GM12878 (cell line): ENCODE data around the gene CA5A. TPM values are rescaled to one million over a fixed set of nuclear protein-coding genes. Genes with fewer than 3 reads are reported as not detected.
"Not testable (repeated sequence)": the region's sequence is repeated elsewhere in the genome, so short reads cannot be mapped to it uniquely, and the experiment has no call there.

Source experiments
- ATAC-seq: fragments of 200-7000 bp; cut with Tn5 transposase; 3 replicates; pipeline ENCODE4 v1.9.1; 2020; ENCODE audit warnings: mild to moderate bottlenecking, moderate library complexity
- BruUV-seq: library from RNA; stranded (reverse); fragments of 400-500 nt; replicated peaks from 2 replicates; lab custom pipeline; 2021; lab: Mats Ljungman, UMichigan
- CTCF ChIA-PET: fragments of 300-600 bp; sonication (Branson Sonifier 250); formaldehyde crosslinking; extraction: SDS; loops from one replicate; lab custom pipeline; 2021; ENCODE audit warnings: inconsistent platforms; lab: Yijun Ruan, JAX
- POLR2A ChIA-PET: fragments of 350-600 bp; formaldehyde crosslinking; extraction: SDS; loops from one replicate; lab custom pipeline; 2021; ENCODE audit warnings: inconsistent platforms; lab: Charles Lee
- RAD21 ChIA-PET: fragments of 300-600 bp; sonication (Branson Sonifier 250); formaldehyde crosslinking; loops from one replicate; lab custom pipeline; 2023; ENCODE audit warnings: antibody characterized with exemption; ENCODE audit not compliant: unreplicated experiment; lab: Charles Lee
- SMC1A ChIA-PET: fragments of 300-600 bp; sonication (Branson Sonifier 250); formaldehyde crosslinking; loops from one replicate; lab custom pipeline; 2023; ENCODE audit not compliant: unreplicated experiment, uncharacterized antibody; lab: Charles Lee
- DNase-seq: peaks from one replicate; pipeline ENCODE4 v3.0.0-alpha.2; 2011; ENCODE audit warnings: low read depth, low spot score
- FAIRE-seq: peaks from 3 replicates; lab custom pipeline; 2011; peaks lifted over from hg19 to GRCh38; lab: Jason Lieb, UNC
- H2AFZ ChIP-seq: 2 replicates; pipeline ENCODE4 v1.6.0; 2011; ENCODE audit warnings: low read depth, low read length, control low read depth; ENCODE audit not compliant: control insufficient read depth
- H3K27ac ChIP-seq: 2 replicates; pipeline ENCODE4 v1.5.1; 2011; ENCODE audit warnings: control low read depth; ENCODE audit not compliant: control insufficient read depth, insufficient read depth
- H3K27me3 ChIP-seq, 2 experiments: replicated peaks in 1 of 2; 2 replicates each; pipeline versions ENCODE4 v1.6.0 to v1.6.1; 2011; ENCODE audit warnings: low read length in 1 of 2; ENCODE audit not compliant: control insufficient read depth in 2 of 2, insufficient read depth in 2 of 2
- H3K36me3 ChIP-seq, 2 experiments: 2 replicates each; pipeline ENCODE4 v1.5.1; 2011; ENCODE audit warnings: low read length in 1 of 2; ENCODE audit not compliant: control insufficient read depth in 2 of 2, insufficient read depth in 2 of 2
- H3K4me1 ChIP-seq: 2 replicates; pipeline ENCODE4 v1.6.1; 2011; ENCODE audit warnings: mild to moderate bottlenecking, low read length, moderate library complexity, mixed read lengths; ENCODE audit not compliant: control insufficient read depth, insufficient read depth
- H3K4me2 ChIP-seq: 2 replicates; pipeline ENCODE4 v1.6.0; 2011; ENCODE audit warnings: control low read depth; ENCODE audit not compliant: control insufficient read depth, insufficient read depth
- H3K4me3 ChIP-seq: fragments of 200-600 bp; sonication (generic); 2 replicates; pipeline ENCODE4 v1.5.1; 2016
- H3K79me2 ChIP-seq: 2 replicates; pipeline ENCODE4 v1.6.0; 2011; ENCODE audit warnings: low read length; ENCODE audit not compliant: control insufficient read depth, insufficient read depth
- H3K9ac ChIP-seq: 2 replicates; pipeline ENCODE4 v1.8.0; 2011; ENCODE audit warnings: low read length, control low read depth, mixed read lengths; ENCODE audit not compliant: control insufficient read depth, insufficient read depth
- H3K9me3 ChIP-seq: replicated peaks from 3 replicates; pipeline ENCODE4 v1.5.1; 2011; ENCODE audit warnings: mild to moderate bottlenecking, low read length; ENCODE audit not compliant: control insufficient read depth, insufficient read depth
- H4K20me1 ChIP-seq: 2 replicates; pipeline ENCODE4 v1.6.0; 2011; ENCODE audit not compliant: control insufficient read depth, insufficient read depth
- WGBS: methylation state at CpG from one replicate; pipeline ENCODE4 v1.1.6; 2016; ENCODE audit warnings: low lambda C conversion rate; ENCODE audit not compliant: insufficient replicate concordance, insufficient coverage; ENCODE audit errors: missing lambda C conversion rate; 5-methylcytosine and 5-hydroxymethylcytosine counted together
- in situ Hi-C: fragments of 300-500 bp; cut with MboI; formaldehyde crosslinking; loops from 9 replicates; pipeline ENCODE4 v1.14.3; 2018; ENCODE audit warnings: mixed read lengths
- intact Hi-C: fragments of 100-400 bp; cut with micrococcal nuclease; formaldehyde crosslinking; loops from one replicate; pipeline ENCODE4 v1.14.2; 2022; ENCODE audit not compliant: unreplicated experiment
- polyA plus RNA-seq, 11 experiments: library from polyadenylated mRNA; depleted of rRNA in 4 of 11; unstranded in 6 of 11; stranded (reverse) in 5 of 11; fragments of >200 nt; fragmentation: Nextera tagmentation in 4 of 11; fragmentation: Illumina TruSeq in 1 of 11; extraction: Ambion mirVana in 4 of 11; extraction: Trizol in 1 of 11; gene quantifications; 1 replicate in 1 of 11; 2 replicates in 10 of 11; pipeline versions ENCODE4 v1.2.1 to v1.2.3, GENCODE V29; 2011 to 2016; ENCODE audit warnings: inconsistent platforms in 2 of 11, missing spikeins in 2 of 11, low read depth in 1 of 11
- total RNA-seq, 4 experiments: library from RNA; depleted of rRNA in 3 of 4; stranded (reverse); fragments of >200 nt in 3 of 4; fragmentation: Illumina TruSeq in 1 of 4; extraction: Trizol in 1 of 4; gene quantifications; 2 replicates each; pipeline versions ENCODE4 v1.2.1 to v1.2.3, GENCODE V29; 2013 to 2021

CA5A gene
- total and polyA plus RNA-seq, 10 of the 15 experiments (the other 5 are each of a cell fraction or from before 2014, with no cell fraction given) = not detected

- POLR2A ChIA-PET, H3K4me2 ChIP-seq, intact Hi-C loops, ATAC-seq, in situ Hi-C loops, H3K79me2 ChIP-seq, BruUV-seq, H3K4me1 ChIP-seq, DNase-seq, H2AFZ ChIP-seq, H3K9me3 ChIP-seq, H4K20me1 ChIP-seq, RAD21 ChIA-PET, H3K27me3 ChIP-seq, H3K27ac ChIP-seq, FAIRE-seq, H3K9ac ChIP-seq, SMC1A ChIA-PET, H3K4me3 ChIP-seq, H3K36me3 ChIP-seq: not testable (repeated sequence)
- CTCF ChIA-PET = interaction anchor here (1.5 kb wide), 1 partner anchor 157 kb away, joined by 3 read pairs; no protein-coding TSS in a partner anchor
- WGBS = 64% methylated on average over 13 of the region's 14 CpGs
These were observed 334 bp downstream of the CA5A start for GRCh38 chr16:87936016-87936374.

- in situ Hi-C loops, H3K4me1 ChIP-seq, H3K79me2 ChIP-seq, H2AFZ ChIP-seq, H3K27me3 ChIP-seq, DNase-seq, H3K4me3 ChIP-seq, FAIRE-seq, H3K36me3 ChIP-seq, SMC1A ChIA-PET, H3K9ac ChIP-seq, H3K27ac ChIP-seq, H3K4me2 ChIP-seq, ATAC-seq, RAD21 ChIA-PET, intact Hi-C loops, BruUV-seq, POLR2A ChIA-PET, H3K9me3 ChIP-seq, H4K20me1 ChIP-seq: not testable (repeated sequence)
- CTCF ChIA-PET = interaction anchor here (1.5 kb wide), 1 partner anchor 156 kb away, joined by 3 read pairs; no protein-coding TSS in a partner anchor
- WGBS = 53% methylated on average over 19 of the region's 19 CpGs
These were observed 1.4 kb downstream of the CA5A start for GRCh38 chr16:87934752-87935425.
